Activated CD4-positive, alpha-beta T cell treated with anti-CD3 and anti-CD28 coated beads, Interleukin-2, Interleukin-4, amounts not matched to agents 100 ng/mL and 50 ng/mL, durations not matched to agents 16 hours and 8 hours (primary cell): ENCODE data around the gene GRB2.

ENCODE experiments used
- DNase-seq: peaks from one replicate; pipeline ENCODE4 v3.0.0-alpha.2; 2020; ENCODE audit warnings: low spot score

The GRB2 gene

GRCh38 chr17:75412455-75413317 lies 7.2 kb upstream of the GRB2 start:
- peak; percentile 84 for DNase-seq

GRCh38 chr17:75411328-75412067 lies 6.0 kb upstream of the GRB2 start:
- DNase-seq = no peak

GRCh38 chr17:75410141-75410540 lies 4.7 kb upstream of the GRB2 start:
- no peak for DNase-seq

- no peak for DNase-seq
These were observed 2.3 kb upstream of the GRB2 start for GRCh38 chr17:75407655-75408352.

- DNase-seq = no peak
These were observed 741 bp upstream of the GRB2 start for GRCh38 chr17:75406222-75406615.

- DNase-seq = peak; percentile 50
These were observed 630 bp downstream of the GRB2 start for GRCh38 chr17:75404731-75405364.

- peak; percentile 60 for DNase-seq
These were observed 1.2 kb downstream of the GRB2 start for GRCh38 chr17:75404223-75404730.

GRCh38 chr17:75403131-75403530 lies 2.3 kb downstream of the GRB2 start:
- DNase-seq = no peak

GRCh38 chr17:75402026-75402425 lies 3.5 kb downstream of the GRB2 start:
- peak; percentile 59 for DNase-seq

- no peak for DNase-seq
These were observed 5.0 kb downstream of the GRB2 start for GRCh38 chr17:75400326-75400939.

- no peak for DNase-seq
These were observed 7.2 kb downstream of the GRB2 start for GRCh38 chr17:75398279-75398678.

GRCh38 chr17:75397217-75397616 lies 8.3 kb downstream of the GRB2 start:
- no peak for DNase-seq

GRCh38 chr17:75396796-75397195 lies 8.7 kb downstream of the GRB2 start:
- DNase-seq = peak; percentile 50

- DNase-seq = no peak
These were observed 9.5 kb downstream of the GRB2 start for GRCh38 chr17:75396025-75396424.

- DNase-seq = no peak
These were observed 11.1 kb downstream of the GRB2 start for GRCh38 chr17:75394332-75394918.

GRCh38 chr17:75393523-75394331 lies 11.8 kb downstream of the GRB2 start:
- peak; percentile 89 for DNase-seq

- no peak for DNase-seq
These were observed 12.9 kb downstream of the GRB2 start for GRCh38 chr17:75392559-75392958.

GRCh38 chr17:75390982-75391381 lies 14.5 kb downstream of the GRB2 start:
- no peak for DNase-seq

- DNase-seq = no peak
These were observed 16.9 kb downstream of the GRB2 start for GRCh38 chr17:75388476-75389030.

- no peak for DNase-seq
These were observed 17.7 kb downstream of the GRB2 start for GRCh38 chr17:75387771-75388170.
